CD4-positive, alpha-beta T cell (primary cell): ENCODE data around the gene RTL5. TPM values are rescaled to one million over a fixed set of nuclear protein-coding genes. Genes with fewer than 3 reads are reported as not detected.

Source experiments
- ATAC-seq: fragments of 200-7000 bp; cut with Tn5 transposase; one replicate; pipeline ENCODE4 v1.10.0; 2022; ENCODE audit warnings: mild to moderate bottlenecking; ENCODE audit not compliant: poor library complexity
- CTCF ChIA-PET: fragments of 350-600 bp; sonication (Branson Sonifier 250); formaldehyde crosslinking; loops from one replicate; lab custom pipeline; 2021; ENCODE audit warnings: antibody characterized with exemption, inconsistent platforms; lab: Charles Lee
- POLR2A ChIA-PET: fragments of 350-600 bp; sonication (Branson Sonifier 250); formaldehyde crosslinking; loops from one replicate; lab custom pipeline; 2021; ENCODE audit warnings: antibody characterized with exemption, inconsistent platforms; lab: Charles Lee
- DNase-seq, 14 experiments: peaks; one replicate each; pipeline ENCODE4 v3.0.0-alpha.2; 2013 to 2020; ENCODE audit warnings: mixed read lengths in 2 of 14
- H3K27ac ChIP-seq, 2 donors: one replicate each; pipeline versions ENCODE4 v1.5.1 to v1.7.0; 2013; ENCODE audit warnings: low read length in 2 of 2, low read depth in 1 of 2, mild to moderate bottlenecking in 1 of 2
- H3K27me3 ChIP-seq, 2 experiments: 1 replicate in 1 of 2; 2 replicates in 1 of 2; pipeline versions ENCODE4 v1.6.1 to v1.7.0; 2013; ENCODE audit warnings: low read length in 2 of 2, control low read depth in 1 of 2, mild to moderate bottlenecking in 1 of 2, moderate library complexity in 1 of 2; ENCODE audit not compliant: insufficient read depth in 2 of 2, control insufficient read depth in 1 of 2
- H3K36me3 ChIP-seq: one replicate; pipeline ENCODE4 v1.6.1; 2013; ENCODE audit warnings: low read length, control low read depth; ENCODE audit not compliant: insufficient read depth
- H3K4me1 ChIP-seq: one replicate; pipeline ENCODE4 v1.6.1; 2013; ENCODE audit warnings: low read length, control low read depth; ENCODE audit not compliant: insufficient read depth
- H3K4me3 ChIP-seq: one replicate; pipeline ENCODE4 v1.5.1; 2013; ENCODE audit warnings: mild to moderate bottlenecking, low read length, moderate library complexity
- H3K9me3 ChIP-seq, 2 experiments: 1 replicate in 1 of 2; 2 replicates in 1 of 2; pipeline versions ENCODE4 v1.6.1 to v1.7.0; 2013; ENCODE audit warnings: low read length in 2 of 2, mild to moderate bottlenecking in 2 of 2, control low read depth in 1 of 2, moderate library complexity in 1 of 2; ENCODE audit not compliant: control insufficient read depth in 1 of 2, insufficient read depth in 1 of 2
- H3K27ac Mint-ChIP-seq: one replicate; pipeline ENCODE4 v1.8.0; 2020; ENCODE audit warnings: mixed read lengths
- H3K27me3 Mint-ChIP-seq: one replicate; pipeline ENCODE4 v1.8.0; 2021; ENCODE audit warnings: mixed read lengths
- H3K36me3 Mint-ChIP-seq: one replicate; pipeline ENCODE4 v1.8.0; 2021; ENCODE audit warnings: low read depth, mixed read lengths
- H3K4me1 Mint-ChIP-seq: one replicate; pipeline ENCODE4 v1.8.0; 2021; ENCODE audit warnings: low read depth, mixed read lengths
- H3K4me3 Mint-ChIP-seq: one replicate; pipeline ENCODE4 v1.8.0; 2020; ENCODE audit warnings: mild to moderate bottlenecking, mixed read lengths
- H3K9me3 Mint-ChIP-seq: one replicate; pipeline ENCODE4 v1.8.0; 2020; ENCODE audit warnings: mixed read lengths
- intact Hi-C, 2 experiments: fragments of 100-400 bp; cut with DNase I in 1 of 2; cut with micrococcal nuclease in 1 of 2; formaldehyde crosslinking; loops; one replicate each; pipeline versions ENCODE4 v1.15.1 to v1.9.0; 2023 to 2025; cut with DNase I, micrococcal nuclease
- total RNA-seq, 174 experiments: library from RNA in 2 of 174; stranded (reverse) in 2 of 174; gene quantifications; one replicate each; pipeline ENCODE4 v1.2.3 and lab custom pipeline; 2021 to 2026
- TF ChIP-seq, protein P1 (sequence below): fragments of 200-600 bp; IDR thresholded peaks from one replicate; pipeline ENCODE4 v1.8.0; 2022; ENCODE audit warnings: antibody characterized with exemption, mild to moderate bottlenecking

RTL5 gene
- total RNA-seq, 2 experiments from 2014 or later = 1.1 to 1.2 TPM

DNA sequence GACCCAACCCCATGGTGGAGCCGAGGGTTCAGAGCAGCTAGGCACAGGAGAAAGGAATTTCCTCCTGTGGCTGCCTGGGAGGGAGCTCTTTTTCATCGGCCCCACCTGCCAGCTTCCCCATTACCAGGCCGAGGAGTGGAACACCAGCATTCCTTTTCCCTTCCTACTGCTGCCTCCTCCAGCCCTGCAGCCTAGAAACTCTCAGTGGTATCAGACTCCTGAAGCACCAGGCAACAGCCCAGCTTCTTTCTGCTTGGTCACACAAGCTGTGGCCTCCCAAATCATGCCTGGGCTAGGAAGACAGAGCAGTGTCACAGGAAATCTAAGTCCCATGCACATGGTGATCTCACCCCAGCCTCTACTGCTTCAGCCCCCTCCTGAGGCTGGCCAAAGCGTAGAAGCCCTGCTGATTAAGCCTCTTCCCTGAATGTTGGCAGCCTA is 30.1 kb downstream of the RTL5 start:
- peaks cover 19% of the 10 kb centered on the region for H3K27me3 Mint-ChIP-seq

GRCh38 chrX:72100824-72101351 is 30.8 kb downstream of the RTL5 start:
- H3K4me1 ChIP-seq = peaks cover 67% of the 10 kb centered on the region

More for the DNA sequence above, 30.1 kb downstream of the RTL5 start:
- Histone ChIP-seq H3K27me3 (peaks cover 0 to 2% of the 10 kb centered on the region in 2 experiments), H3K36me3 (no peaks in the 10 kb centered on the region), H3K4me1 (peaks cover 66% of the 10 kb centered on the region), H3K4me3 (peak overlapping the region; percentile 61), H3K9me3 (no peaks in the 10 kb centered on the region), H3K27ac (peak overlapping the region; percentile 21 to 82)
- peak overlapping the region; percentile 82 for H3K4me3 Mint-ChIP-seq
- TF ChIP-seq, protein P1, sequence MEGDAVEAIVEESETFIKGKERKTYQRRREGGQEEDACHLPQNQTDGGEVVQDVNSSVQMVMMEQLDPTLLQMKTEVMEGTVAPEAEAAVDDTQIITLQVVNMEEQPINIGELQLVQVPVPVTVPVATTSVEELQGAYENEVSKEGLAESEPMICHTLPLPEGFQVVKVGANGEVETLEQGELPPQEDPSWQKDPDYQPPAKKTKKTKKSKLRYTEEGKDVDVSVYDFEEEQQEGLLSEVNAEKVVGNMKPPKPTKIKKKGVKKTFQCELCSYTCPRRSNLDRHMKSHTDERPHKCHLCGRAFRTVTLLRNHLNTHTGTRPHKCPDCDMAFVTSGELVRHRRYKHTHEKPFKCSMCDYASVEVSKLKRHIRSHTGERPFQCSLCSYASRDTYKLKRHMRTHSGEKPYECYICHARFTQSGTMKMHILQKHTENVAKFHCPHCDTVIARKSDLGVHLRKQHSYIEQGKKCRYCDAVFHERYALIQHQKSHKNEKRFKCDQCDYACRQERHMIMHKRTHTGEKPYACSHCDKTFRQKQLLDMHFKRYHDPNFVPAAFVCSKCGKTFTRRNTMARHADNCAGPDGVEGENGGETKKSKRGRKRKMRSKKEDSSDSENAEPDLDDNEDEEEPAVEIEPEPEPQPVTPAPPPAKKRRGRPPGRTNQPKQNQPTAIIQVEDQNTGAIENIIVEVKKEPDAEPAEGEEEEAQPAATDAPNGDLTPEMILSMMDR = no peak
- intact Hi-C loops = loop anchor here (2.0 to 5.0 kb wide), 2 partner anchors 23 to 54 kb away; no protein-coding TSS in a partner anchor
- DNase-seq (peak in 1 of 14 experiments; percentile 48), ATAC-seq (no peak)
- ChIA-PET CTCF (interaction anchor here (1.0 kb wide), 1 partner anchor 84 kb away, joined by 3 read pairs; no protein-coding TSS in a partner anchor), POLR2A (interaction anchor here (0.6 kb wide), 1 partner anchor 29 kb away, joined by 3 read pairs; no protein-coding TSS in a partner anchor)
- peak overlapping the region; percentile 81 for H3K27ac Mint-ChIP-seq
- no peaks in the 10 kb centered on the region for H3K36me3 Mint-ChIP-seq
- H3K9me3 Mint-ChIP-seq = no peaks in the 10 kb centered on the region
- H3K4me1 Mint-ChIP-seq = peaks cover 46% of the 10 kb centered on the region

DNA sequence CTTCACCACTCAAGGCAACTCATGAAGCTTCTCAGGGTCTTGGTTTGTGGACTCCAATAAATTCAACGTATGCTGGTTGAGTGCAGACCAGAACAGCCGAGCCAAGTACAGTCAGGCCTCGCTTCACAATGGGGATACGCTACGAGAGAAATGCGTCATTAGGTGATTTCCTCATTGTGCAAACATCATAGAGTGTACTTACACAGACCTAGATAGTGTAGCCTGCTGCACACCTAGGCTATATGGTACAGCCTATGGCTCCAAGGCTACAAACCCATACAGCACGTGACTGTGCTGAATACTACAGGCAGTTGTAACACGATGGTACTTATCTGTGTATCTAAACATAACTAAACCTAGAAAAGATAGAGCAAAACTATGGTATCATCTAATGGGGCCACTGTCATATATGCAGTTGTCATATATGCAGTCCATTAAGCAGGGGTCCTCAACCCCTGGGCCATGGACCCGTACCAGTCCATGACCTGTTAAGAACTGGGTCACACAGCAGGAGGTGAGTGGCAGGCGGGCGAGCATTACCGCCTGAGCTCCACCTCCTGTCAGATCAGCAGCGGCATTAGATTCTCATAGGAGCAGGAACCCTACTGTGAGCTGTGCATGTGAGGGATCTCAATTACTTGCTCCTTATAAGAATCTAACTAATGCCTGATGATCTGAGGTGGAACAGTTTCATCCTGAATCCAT is 31.5 kb downstream of the RTL5 start:
- Histone ChIP-seq H3K27me3 (peaks cover 0 to 2% of the 10 kb centered on the region in 2 experiments), H3K9me3 (no peaks in the 10 kb centered on the region), H3K4me1 (peaks cover 67% of the 10 kb centered on the region), H3K27ac (peak overlapping the region in 1 of 2 donors; percentile 82), H3K4me3 (peak overlapping the region; percentile 61), H3K36me3 (no peaks in the 10 kb centered on the region)
- H3K4me1 Mint-ChIP-seq = peaks cover 44% of the 10 kb centered on the region
- H3K27me3 Mint-ChIP-seq = peaks cover 19% of the 10 kb centered on the region
- peak overlapping the region; percentile 89 for H3K27ac Mint-ChIP-seq
- peak; percentile 54 for ATAC-seq
- POLR2A ChIA-PET = no interaction called here
- DNase-seq = peak in 4 of 14 experiments; percentile 12 to 81 (median 65)
- no peaks in the 10 kb centered on the region for H3K9me3 Mint-ChIP-seq
- CTCF ChIA-PET = no interaction called here
- intact Hi-C loops = loop anchor here in 1 of 2 experiments (1.0 to 5.0 kb wide), 2 partner anchors 21 to 53 kb away; no protein-coding TSS in a partner anchor
- H3K36me3 Mint-ChIP-seq = no peaks in the 10 kb centered on the region
- TF ChIP-seq, protein P1 = no peak
- peak overlapping the region; percentile 82 for H3K4me3 Mint-ChIP-seq

More at GRCh38 chrX:72100824-72101351, 30.8 kb downstream of the RTL5 start:
- peaks cover 46% of the 10 kb centered on the region for H3K4me1 Mint-ChIP-seq
- Histone ChIP-seq H3K27ac (peak overlapping the region in 1 of 2 donors; percentile 82), H3K36me3 (no peaks in the 10 kb centered on the region), H3K27me3 (peaks cover 0 to 2% of the 10 kb centered on the region in 2 experiments), H3K4me3 (peak overlapping the region; percentile 61), H3K9me3 (no peaks in the 10 kb centered on the region)
- no peaks in the 10 kb centered on the region for H3K9me3 Mint-ChIP-seq
- peak overlapping the region; percentile 82 for H3K4me3 Mint-ChIP-seq
- ChIA-PET CTCF (interaction anchor here (1.0 kb wide), 1 partner anchor 83 kb away, joined by 3 read pairs; no protein-coding TSS in a partner anchor), POLR2A (interaction anchor here (0.6 kb wide), 1 partner anchor 30 kb away, joined by 3 read pairs; no protein-coding TSS in a partner anchor)
- TF ChIP-seq, protein P1 = no peak
- no peaks in the 10 kb centered on the region for H3K36me3 Mint-ChIP-seq
- peak overlapping the region; percentile 89 for H3K27ac Mint-ChIP-seq
- intact Hi-C loops = loop anchor here in 1 of 2 experiments (1.0 to 5.0 kb wide), 2 partner anchors 20 to 54 kb away; no protein-coding TSS in a partner anchor
- DNase-seq = peak; percentile 42 to 93 (median 56)
- peaks cover 19% of the 10 kb centered on the region for H3K27me3 Mint-ChIP-seq
- peak; percentile 61 for ATAC-seq
